HFF-Myc (cell line): ENCODE data around the gene KLF13.

Experiments used
- DNase-seq: peaks from one replicate; pipeline ENCODE4 v3.0.0-alpha.2; 2011; ENCODE audit warnings: low read depth; ENCODE audit errors: extremely low read depth
- H3K4me3 ChIP-seq: replicated peaks from 2 replicates; pipeline ENCODE4 v1.5.1; 2011; ENCODE audit warnings: low read depth, mild to moderate bottlenecking, control low read depth, low read length
- TF ChIP-seq, protein P1 (sequence below): IDR thresholded peaks from 2 replicates; pipeline ENCODE4 v1.5.1; 2012; ENCODE audit warnings: mild to moderate bottlenecking, low read depth, low read length, control low read depth; ENCODE audit errors: missing control alignments

The KLF13 gene

GRCh38 chr15:31361764-31362515, 35.3 kb downstream of the KLF13 start:
- no peak for DNase-seq
- TF ChIP-seq, protein P1, sequence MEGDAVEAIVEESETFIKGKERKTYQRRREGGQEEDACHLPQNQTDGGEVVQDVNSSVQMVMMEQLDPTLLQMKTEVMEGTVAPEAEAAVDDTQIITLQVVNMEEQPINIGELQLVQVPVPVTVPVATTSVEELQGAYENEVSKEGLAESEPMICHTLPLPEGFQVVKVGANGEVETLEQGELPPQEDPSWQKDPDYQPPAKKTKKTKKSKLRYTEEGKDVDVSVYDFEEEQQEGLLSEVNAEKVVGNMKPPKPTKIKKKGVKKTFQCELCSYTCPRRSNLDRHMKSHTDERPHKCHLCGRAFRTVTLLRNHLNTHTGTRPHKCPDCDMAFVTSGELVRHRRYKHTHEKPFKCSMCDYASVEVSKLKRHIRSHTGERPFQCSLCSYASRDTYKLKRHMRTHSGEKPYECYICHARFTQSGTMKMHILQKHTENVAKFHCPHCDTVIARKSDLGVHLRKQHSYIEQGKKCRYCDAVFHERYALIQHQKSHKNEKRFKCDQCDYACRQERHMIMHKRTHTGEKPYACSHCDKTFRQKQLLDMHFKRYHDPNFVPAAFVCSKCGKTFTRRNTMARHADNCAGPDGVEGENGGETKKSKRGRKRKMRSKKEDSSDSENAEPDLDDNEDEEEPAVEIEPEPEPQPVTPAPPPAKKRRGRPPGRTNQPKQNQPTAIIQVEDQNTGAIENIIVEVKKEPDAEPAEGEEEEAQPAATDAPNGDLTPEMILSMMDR, result no peak
- no peak overlapping the region for H3K4me3 ChIP-seq

DNA sequence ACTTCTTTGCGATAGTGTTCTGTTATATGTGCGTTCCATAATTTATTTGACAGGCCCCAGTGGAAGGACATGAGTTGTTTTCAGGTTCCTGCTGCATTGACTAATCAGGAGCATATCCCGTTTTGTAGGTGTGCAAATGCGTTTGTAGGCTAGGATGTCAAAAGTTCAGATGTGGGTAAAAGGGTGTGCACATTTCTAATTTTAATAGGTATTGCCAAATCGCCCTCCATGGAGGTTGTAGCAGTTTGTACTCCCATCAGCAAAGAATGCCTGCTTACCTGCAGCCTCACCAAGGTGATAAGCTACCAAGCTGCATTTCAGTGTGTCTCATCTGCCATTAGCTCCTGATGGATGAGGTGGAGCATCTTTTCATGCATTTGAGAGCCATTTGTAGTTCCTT, 36.3 kb downstream of the KLF13 start:
- DNase-seq, result no peak
- TF ChIP-seq, protein P1, result no peak
- no peak overlapping the region for H3K4me3 ChIP-seq

GRCh38 chr15:31364301-31365031, 37.8 kb downstream of the KLF13 start:
- H3K4me3 ChIP-seq, result no peak overlapping the region
- no peak for DNase-seq

DNA sequence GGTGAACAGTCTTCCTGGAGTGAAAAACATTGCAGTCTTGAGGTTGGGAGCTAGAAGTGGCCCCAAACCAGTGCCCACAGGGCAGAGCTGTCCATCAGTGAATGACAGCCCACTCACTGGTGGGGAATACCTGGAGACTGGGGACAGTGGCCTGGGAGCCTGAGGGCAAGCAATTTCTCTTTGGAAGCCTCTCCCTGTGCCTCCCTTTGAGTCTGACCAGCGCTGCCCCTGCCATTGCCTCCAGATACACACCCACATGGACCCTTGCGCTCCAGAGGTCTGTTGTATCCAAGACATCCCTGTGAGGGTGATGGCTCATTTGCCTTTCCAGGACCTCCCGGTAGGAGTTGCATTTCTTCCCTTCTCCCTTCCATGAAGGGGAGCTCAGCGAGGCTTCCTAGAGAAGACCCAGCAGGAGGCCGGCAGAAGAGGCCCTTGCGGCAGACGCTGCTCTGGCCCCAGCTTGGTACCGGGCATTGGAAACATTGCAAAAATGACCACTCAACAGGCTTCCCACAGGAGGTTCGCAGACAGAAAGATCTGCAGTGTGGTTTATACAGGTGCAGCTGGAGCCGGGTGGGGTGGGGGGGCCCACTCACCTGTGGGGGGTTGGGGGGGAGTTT, 38.5 kb downstream of the KLF13 start:
- H3K4me3 ChIP-seq, result no peak overlapping the region
- DNase-seq, result no peak
- TF ChIP-seq, protein P1, result no peak

More at GRCh38 chr15:31364301-31365031, 37.8 kb downstream of the KLF13 start:
- TF ChIP-seq, protein P1, result no peak

GRCh38 chr15:31365655-31366127, 39.1 kb downstream of the KLF13 start:
- no peak overlapping the region for H3K4me3 ChIP-seq
- DNase-seq, result peak; percentile 35
- TF ChIP-seq, protein P1, result peak; percentile 29

GRCh38 chr15:31366169-31366734, 39.6 kb downstream of the KLF13 start:
- DNase-seq, result no peak
- TF ChIP-seq, protein P1, result no peak
- no peak overlapping the region for H3K4me3 ChIP-seq
